Left ventricle myocardium superior (tissue), 1 donor: ENCODE measurements around the gene SFXN2. TPM values are rescaled to one million over a fixed set of nuclear protein-coding genes. Genes with fewer than 3 reads are reported as not detected.
"Not testable (repeated sequence)": the region's sequence is repeated elsewhere in the genome, so short reads cannot be mapped to it uniquely, and the experiment has no call there.

Source experiments
- ATAC-seq: fragments of 200-7000 bp; cut with Tn5 transposase; one replicate; pipeline ENCODE4 v1.9.1; 2020; ENCODE audit warnings: mild to moderate bottlenecking, moderate library complexity
- DNase-seq: peaks from one replicate; pipeline ENCODE4 v3.0.0-alpha.2; 2020
- intact Hi-C: fragments of 100-400 bp; cut with micrococcal nuclease; formaldehyde crosslinking; loops from one replicate; pipeline ENCODE4 v1.11.0; 2022
- total RNA-seq: library from RNA; stranded (reverse); fragmentation: NEBNext Ultra II Directional; extraction: Animal tissue kit (Norgen Biotek cat#: 25700); gene quantifications from one replicate; pipeline ENCODE4 v1.2.1, GENCODE V29; 2021
- donor health status: DM: no; HTN: yes; CAD: no; lungs with severe emphysema.

The SFXN2 gene
- total RNA-seq, 1 donor from 2014 or later = 1.5 TPM

DNA sequence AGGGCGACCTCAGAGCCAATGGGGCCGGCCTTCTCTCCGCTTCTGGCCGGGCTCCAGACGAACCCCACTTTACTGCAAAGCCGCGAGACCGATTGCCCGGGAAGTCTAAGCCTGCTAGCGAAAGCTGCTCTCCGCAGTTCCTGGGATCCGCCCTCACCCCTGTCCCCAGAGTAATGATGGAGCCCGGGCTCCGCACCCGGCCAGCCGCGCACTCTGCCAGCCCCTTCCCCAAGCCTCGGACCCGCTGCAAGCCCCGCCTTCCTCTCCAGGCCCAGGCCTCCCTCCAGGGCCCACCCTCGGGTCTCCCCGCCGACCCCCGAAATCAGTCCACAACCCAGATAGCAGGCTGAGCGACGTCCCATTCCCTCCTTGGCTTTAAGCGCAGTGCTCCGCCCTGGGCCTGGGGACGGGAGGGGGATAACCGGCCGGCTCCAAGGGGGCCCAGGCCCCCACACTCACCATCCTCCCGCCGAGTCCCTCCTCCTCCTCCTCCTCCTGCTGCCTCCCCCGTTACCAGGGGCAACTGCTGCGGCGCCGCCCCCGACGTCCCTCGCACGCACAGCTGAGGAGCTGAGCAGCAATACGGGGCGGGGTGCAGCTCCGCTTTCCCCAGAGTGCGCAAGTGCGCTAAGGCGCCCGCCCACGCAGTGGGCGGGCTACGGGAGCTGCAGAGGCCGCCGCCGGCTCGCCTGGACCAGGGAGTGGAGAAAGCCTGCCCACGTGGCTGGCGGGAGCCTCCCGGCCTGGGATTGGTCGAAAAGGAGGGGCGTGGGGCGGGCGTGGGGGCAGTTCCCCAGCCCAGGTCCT is 419 bp upstream of the SFXN2 start, which contains the start of gene ARL3:
TSS of gene ARL3 (minus strand) at position 584 of the 807 bp plus-strand sequence. CDS start at position 462, 122 bp downstream.
- peak; percentile 99 for DNase-seq
- ATAC-seq = peak; percentile 98
- intact Hi-C loops = no loop called here

DNA sequence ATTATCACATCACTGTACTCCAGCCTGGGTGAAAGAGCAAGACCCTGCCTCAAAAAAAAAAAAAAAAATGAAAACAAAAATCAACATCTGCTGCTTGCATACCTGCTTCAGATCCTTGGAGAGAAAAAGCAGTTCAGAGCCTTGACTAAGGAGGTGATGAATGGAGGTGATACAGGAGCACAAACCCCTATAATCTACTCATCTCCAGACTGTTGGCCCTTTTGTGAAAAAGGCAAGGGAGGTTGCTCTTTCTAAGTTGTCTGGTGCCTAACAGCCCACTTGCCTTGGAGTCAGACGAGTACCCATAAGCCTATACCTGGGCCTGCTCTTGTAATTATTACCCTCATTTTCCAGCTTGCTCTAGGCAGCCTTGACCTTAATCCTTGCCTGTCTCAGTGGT is 1.4 kb downstream of the SFXN2 start:
- ATAC-seq (no peak), DNase-seq (no peak)
- intact Hi-C loops = no loop called here

DNA sequence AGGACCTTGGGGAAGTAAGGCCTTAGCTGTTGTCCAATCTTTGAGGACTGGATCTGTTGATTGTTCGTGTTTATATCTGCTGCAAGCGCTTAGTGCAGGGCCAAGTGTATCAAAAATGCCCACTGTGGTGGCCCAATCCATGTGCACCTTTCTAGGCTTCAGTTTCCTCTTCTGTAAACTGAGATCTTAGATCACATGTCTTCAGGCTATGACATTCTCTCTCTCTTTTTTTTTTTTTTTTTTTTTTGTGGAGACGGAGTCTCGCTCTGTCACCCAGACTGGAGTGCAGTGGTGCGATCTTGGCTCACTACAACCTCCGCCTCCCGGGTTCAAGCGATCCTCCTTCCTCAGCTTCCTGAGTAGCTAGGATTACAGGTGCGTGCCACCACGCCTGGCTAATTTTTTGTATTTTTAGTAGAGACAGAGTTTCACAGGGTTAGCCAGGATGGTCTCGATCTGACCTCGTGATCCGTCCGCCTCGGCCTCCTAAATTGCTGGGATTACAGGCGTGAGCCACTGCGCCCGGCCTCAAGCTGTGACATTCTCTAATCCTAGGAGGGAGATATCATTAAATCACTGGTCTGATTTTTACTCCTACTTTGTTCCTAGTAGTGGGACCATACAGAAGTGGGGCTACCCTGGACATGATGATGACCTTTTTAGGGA is 2.6 kb downstream of the SFXN2 start:
- DNase-seq, intact Hi-C loops, ATAC-seq: not testable (repeated sequence)

DNA sequence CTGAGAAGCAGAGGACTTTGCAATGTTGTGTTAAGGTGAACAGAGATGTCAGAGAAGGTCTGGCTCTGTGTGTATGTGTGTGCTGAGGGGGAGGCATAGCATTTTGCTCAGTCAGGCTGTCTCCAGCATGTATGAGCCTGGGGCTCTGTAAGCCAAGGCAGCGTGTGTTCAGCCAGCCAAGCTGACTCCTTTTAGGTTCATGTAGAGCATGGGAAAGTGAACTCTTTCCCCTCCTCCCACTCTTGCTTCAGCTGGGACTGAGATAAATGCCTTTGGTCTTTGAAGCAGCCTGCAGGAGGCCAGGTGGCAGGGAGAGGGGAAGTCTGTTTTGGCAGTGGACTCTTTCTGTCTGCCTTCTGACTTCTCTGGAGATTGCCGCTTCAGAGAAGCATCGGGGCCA is 3.8 kb downstream of the SFXN2 start:
- peak; percentile 8 for ATAC-seq

DNA sequence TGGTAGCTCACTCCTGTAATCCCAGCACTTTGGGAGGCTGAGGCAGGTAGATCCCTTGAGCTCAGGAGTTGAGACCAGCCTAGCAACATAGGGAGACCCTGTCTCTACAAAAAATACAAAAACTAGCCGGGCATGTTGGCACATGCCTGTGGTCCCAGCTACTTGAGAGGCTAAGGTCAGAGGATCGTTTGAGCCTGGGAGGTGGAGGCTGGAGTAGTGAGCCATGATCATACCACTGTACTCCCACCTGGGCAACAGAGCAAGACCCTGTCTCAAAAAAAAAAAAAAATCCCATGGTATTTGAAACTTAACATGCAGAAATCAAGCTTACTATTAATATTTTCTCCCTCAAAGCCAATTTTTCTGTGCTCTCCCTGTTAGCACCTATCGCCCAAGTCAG is 5.9 kb downstream of the SFXN2 start:
- intact Hi-C loops = no loop called here
- ATAC-seq = no peak
- DNase-seq = no peak

More for the DNA sequence above, 3.8 kb downstream of the SFXN2 start:
- intact Hi-C loops = no loop called here
- peak; percentile 44 for DNase-seq

GRCh38 chr10:102720775-102721301 is 6.4 kb downstream of the SFXN2 start:
- intact Hi-C loops = no loop called here
- ATAC-seq = no peak
- DNase-seq = peak; percentile 44

DNA sequence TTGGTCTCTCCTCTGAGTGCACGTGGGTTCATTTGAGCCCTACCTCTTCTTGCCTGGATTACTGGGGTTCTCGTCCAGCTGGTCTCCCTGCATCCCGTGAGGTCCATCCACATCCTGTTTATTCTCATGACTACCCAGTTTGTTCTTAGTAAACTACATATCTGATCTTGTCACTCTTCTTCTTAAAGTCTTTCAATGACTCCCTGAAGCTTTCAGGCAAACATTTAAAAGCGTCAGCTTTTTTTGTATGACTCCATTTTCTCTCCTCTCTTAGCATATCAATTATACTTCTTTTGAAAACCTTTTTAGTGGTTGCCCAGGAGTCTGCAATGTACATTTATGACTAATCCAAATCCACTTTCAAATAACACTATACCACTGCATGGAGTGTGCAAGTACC is 7.5 kb downstream of the SFXN2 start:
- ATAC-seq = no peak
- intact Hi-C loops = no loop called here

GRCh38 chr10:102723989-102724388 is 9.6 kb downstream of the SFXN2 start:
- ATAC-seq (no peak), DNase-seq (no peak)
- intact Hi-C loops = no loop called here

More for the DNA sequence above, 7.5 kb downstream of the SFXN2 start:
- DNase-seq = no peak

DNA sequence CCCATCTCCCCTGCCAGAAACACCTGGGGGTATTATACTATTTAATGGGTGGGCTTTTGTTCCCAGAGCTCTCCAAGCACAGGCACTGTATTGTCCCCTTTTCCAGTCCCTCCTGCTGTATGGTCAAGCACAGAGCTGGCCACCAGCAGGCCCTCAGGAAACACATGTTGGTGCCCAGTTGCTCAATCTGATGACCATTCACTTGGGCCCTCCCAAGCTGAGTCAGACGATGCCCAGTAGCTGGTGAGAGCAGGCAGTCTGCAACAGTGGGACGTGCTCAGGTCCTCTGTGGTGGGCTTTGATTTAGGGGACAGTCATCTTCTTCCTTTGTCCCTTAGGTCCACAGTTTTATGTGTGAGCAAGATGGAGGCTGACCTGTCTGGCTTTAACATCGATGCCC is 11.8 kb downstream of the SFXN2 start:
- intact Hi-C loops = loop anchor here (5.0 kb wide), 1 partner anchor 176 kb away; no protein-coding TSS in a partner anchor
- DNase-seq = no peak

GRCh38 chr10:102727037-102727818 is 12.8 kb downstream of the SFXN2 start:
- peak; percentile 38 for ATAC-seq

More for the DNA sequence above, 11.8 kb downstream of the SFXN2 start:
- peak; percentile 32 for ATAC-seq

GRCh38 chr10:102729029-102730026 is 14.9 kb downstream of the SFXN2 start:
- peak; percentile 95 for ATAC-seq
- intact Hi-C loops = loop anchor here (5.0 kb wide), 1 partner anchor 173 kb away; no protein-coding TSS in a partner anchor
- DNase-seq = peak; percentile 93

More at GRCh38 chr10:102727037-102727818, 12.8 kb downstream of the SFXN2 start:
- intact Hi-C loops = loop anchor here (5.0 kb wide), 1 partner anchor 175 kb away; no protein-coding TSS in a partner anchor
- no peak for DNase-seq

DNA sequence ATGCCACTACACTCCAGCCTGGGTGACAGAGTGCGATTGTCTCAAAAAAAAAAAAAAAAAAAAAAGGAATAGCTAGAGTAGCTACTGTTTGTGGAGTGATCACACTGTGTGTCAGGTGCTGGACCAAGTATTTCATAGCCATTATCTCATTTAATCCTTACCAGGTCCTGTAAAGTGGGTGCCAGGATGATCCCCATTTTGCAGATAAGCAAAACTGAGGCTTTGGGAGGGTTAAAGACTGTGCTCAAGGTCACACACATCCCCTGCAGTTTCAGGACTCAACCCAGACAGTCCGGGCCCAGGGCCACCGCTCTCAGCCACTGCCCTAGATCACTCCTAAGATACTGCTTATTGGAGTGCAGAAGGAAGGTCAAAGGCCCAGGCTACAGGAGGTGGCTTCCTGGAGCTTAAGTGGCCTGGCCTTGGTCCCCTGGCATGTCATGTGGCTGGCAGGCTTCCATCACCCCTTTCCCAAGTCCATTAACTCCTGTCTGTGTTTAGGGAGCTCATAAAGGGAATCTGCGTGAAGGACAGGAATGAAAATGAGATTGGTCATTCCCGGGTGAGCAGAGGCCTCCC is 16.9 kb downstream of the SFXN2 start:
- DNase-seq = no peak
- intact Hi-C loops = no loop called here
- no peak for ATAC-seq

- intact Hi-C loops = no loop called here
- ATAC-seq = no peak
- no peak for DNase-seq
These were observed 18.2 kb downstream of the SFXN2 start for GRCh38 chr10:102732661-102733060.

- DNase-seq (peak; percentile 39), ATAC-seq (peak; percentile 75)
- intact Hi-C loops = no loop called here
These were observed 20.7 kb downstream of the SFXN2 start for GRCh38 chr10:102735065-102735562.

- intact Hi-C loops = no loop called here
- no peak for DNase-seq
- no peak for ATAC-seq
These were observed 24.3 kb downstream of the SFXN2 start for GRCh38 chr10:102738692-102739121.

DNA sequence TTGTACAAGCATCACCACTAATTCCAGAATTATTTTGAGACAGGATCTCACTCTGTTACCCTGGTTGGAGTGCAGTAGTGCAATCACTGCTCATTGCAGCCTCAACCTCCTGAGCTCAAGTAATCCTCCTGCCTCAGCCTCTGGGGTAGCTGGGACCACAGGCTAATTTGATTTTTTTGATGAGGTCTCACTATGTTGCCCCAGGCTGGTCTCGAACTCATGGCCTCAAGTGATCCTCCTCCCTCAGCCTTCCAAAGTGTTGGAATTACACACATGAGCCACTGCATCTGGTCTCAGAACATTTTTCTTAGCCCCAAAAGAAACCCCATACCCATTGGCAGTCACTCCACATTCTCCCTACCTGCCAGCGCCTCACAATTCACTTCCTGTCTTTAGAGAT is 25.8 kb downstream of the SFXN2 start:
- ATAC-seq (no peak), DNase-seq (no peak)
- intact Hi-C loops = loop anchor here (10.0 kb wide), 1 partner anchor 55 kb away; no protein-coding TSS in a partner anchor

- DNase-seq (no peak), ATAC-seq (no peak)
- intact Hi-C loops = loop anchor here (10.0 kb wide), 1 partner anchor 53 kb away; no protein-coding TSS in a partner anchor
These were observed 27.3 kb downstream of the SFXN2 start for GRCh38 chr10:102741726-102742237.
